GM23338 (cell line): ENCODE results near the gene MYO5B. TPM values are rescaled to one million over a fixed set of nuclear protein-coding genes. Genes with fewer than 3 reads are reported as not detected.

Experiments used
- ATAC-seq: fragments of 200-7000 bp; cut with Tn5 transposase; 3 replicates; pipeline ENCODE4 v1.9.1; 2020
- DNase-seq: peaks from one replicate; pipeline ENCODE4 v3.0.0-alpha.2; 2015; ENCODE audit warnings: low spot score
- H2AFZ ChIP-seq: fragments of 200-600 bp; sonication (generic); 2 replicates; pipeline ENCODE4 v1.8.0; 2016; ENCODE audit warnings: antibody characterized with exemption, mild to moderate bottlenecking, moderate library complexity
- H3F3A ChIP-seq: fragments of 200-600 bp; sonication (generic); replicated peaks from 2 replicates; pipeline ENCODE4 v1.8.0; 2017; ENCODE audit warnings: antibody characterized with exemption, mixed run types, low read depth
- H3K27ac ChIP-seq: fragments of 200-600 bp; sonication (generic); 2 replicates; pipeline ENCODE4 v1.6.1; 2016; ENCODE audit warnings: low read depth
- H3K27me3 ChIP-seq: fragments of 200-600 bp; sonication (generic); 2 replicates; pipeline ENCODE4 v1.8.0; 2016; ENCODE audit warnings: mild to moderate bottlenecking, mixed run types, moderate library complexity; ENCODE audit not compliant: insufficient read depth
- H3K36me3 ChIP-seq: fragments of 200-600 bp; sonication (generic); 2 replicates; pipeline ENCODE4 v1.8.0; 2016; ENCODE audit warnings: mild to moderate bottlenecking; ENCODE audit not compliant: insufficient read depth
- H3K4me1 ChIP-seq: fragments of 200-600 bp; sonication (generic); 2 replicates; pipeline ENCODE4 v1.8.0; 2016; ENCODE audit warnings: mild to moderate bottlenecking, moderate library complexity; ENCODE audit not compliant: insufficient read depth
- H3K4me2 ChIP-seq: fragments of 200-600 bp; sonication (generic); 2 replicates; pipeline ENCODE4 v1.7.1; 2017; ENCODE audit warnings: mixed run types
- H3K4me3 ChIP-seq: fragments of 200-600 bp; sonication (generic); 2 replicates; pipeline ENCODE4 v1.6.1; 2016; ENCODE audit warnings: mixed run types
- H3K79me2 ChIP-seq: fragments of 200-600 bp; sonication (generic); replicated peaks from 2 replicates; pipeline ENCODE4 v1.8.0; 2017; ENCODE audit warnings: mild to moderate bottlenecking; ENCODE audit not compliant: insufficient read depth
- H3K9me2 ChIP-seq: fragments of 200-600 bp; sonication (generic); 2 replicates; pipeline ENCODE4 v1.8.0; 2017; ENCODE audit not compliant: insufficient read depth
- H4K20me1 ChIP-seq: fragments of 200-600 bp; sonication (generic); replicated peaks from 2 replicates; pipeline ENCODE4 v1.8.0; 2017; ENCODE audit warnings: mild to moderate bottlenecking; ENCODE audit not compliant: insufficient read depth
- H3K27ac Mint-ChIP-seq: 2 replicates; pipeline ENCODE4 v1.8.0; 2020; ENCODE audit warnings: inconsistent platforms, mild to moderate bottlenecking, moderate library complexity, mixed read lengths
- H3K27me3 Mint-ChIP-seq: 3 replicates; pipeline ENCODE4 v1.8.0; 2022; ENCODE audit warnings: low read depth, mild to moderate bottlenecking, moderate library complexity, mixed read lengths, inconsistent platforms; ENCODE audit not compliant: insufficient read depth, poor library complexity
- H3K36me3 Mint-ChIP-seq: 3 replicates; pipeline ENCODE4 v1.8.0; 2021; ENCODE audit warnings: low read depth, mild to moderate bottlenecking, inconsistent platforms, moderate library complexity, mixed read lengths
- H3K4me1 Mint-ChIP-seq: 3 replicates; pipeline ENCODE4 v1.8.0; 2020; ENCODE audit warnings: mild to moderate bottlenecking, inconsistent platforms, mixed read lengths
- H3K4me3 Mint-ChIP-seq: 3 replicates; pipeline ENCODE4 v1.8.0; 2021; ENCODE audit warnings: moderate library complexity, mild to moderate bottlenecking, inconsistent platforms, mixed read lengths
- H3K9me3 Mint-ChIP-seq: 3 replicates; pipeline ENCODE4 v1.8.0; 2020; ENCODE audit warnings: moderate library complexity, mild to moderate bottlenecking, inconsistent platforms, mixed read lengths
- CREB1 ChIP-seq: fragments of 250-450 bp; sonication (Bioruptor Pico); IDR thresholded peaks from 2 replicates; pipeline ENCODE4 v1.5.0; 2020; ENCODE audit warnings: low read depth, mild to moderate bottlenecking, moderate library complexity
- EZH2 ChIP-seq: fragments of 200-600 bp; sonication (generic); IDR thresholded peaks from one replicate; pipeline ENCODE4 v1.8.0; 2017; ENCODE audit warnings: antibody characterized with exemption, mild to moderate bottlenecking, low read depth; ENCODE audit not compliant: unreplicated experiment
- EZH2phosphoT487 ChIP-seq: fragments of 200-600 bp; sonication (generic); IDR thresholded peaks from one replicate; pipeline ENCODE4 v1.8.1; 2018; ENCODE audit warnings: antibody characterized with exemption; ENCODE audit not compliant: unreplicated experiment
- JUNB ChIP-seq: IDR thresholded peaks from one replicate; pipeline ENCODE4 v1.6.1; 2016; ENCODE audit warnings: antibody characterized with exemption; ENCODE audit not compliant: unreplicated experiment
- NANOG ChIP-seq: IDR thresholded peaks from 2 replicates; pipeline ENCODE4 v1.6.1; 2016; ENCODE audit warnings: antibody characterized with exemption, borderline replicate concordance
- POLR2AphosphoS5 ChIP-seq: IDR thresholded peaks from 2 replicates; pipeline ENCODE4 v1.6.1; 2016; ENCODE audit warnings: antibody characterized with exemption, low read depth
- STAT1 ChIP-seq: IDR thresholded peaks from one replicate; pipeline ENCODE4 v1.6.1; 2016; ENCODE audit warnings: antibody characterized with exemption; ENCODE audit not compliant: unreplicated experiment
- ZNF114 ChIP-seq: fragments of 250-450 bp; sonication (Bioruptor Pico); IDR thresholded peaks from 2 replicates; pipeline ENCODE4 v1.5.0; 2020; ENCODE audit warnings: mild to moderate bottlenecking, moderate library complexity
- ZNF331 ChIP-seq: fragments of 250-450 bp; sonication (Bioruptor Pico); IDR thresholded peaks from 2 replicates; pipeline ENCODE4 v1.5.0; 2020; ENCODE audit warnings: low read depth, mild to moderate bottlenecking, moderate library complexity
- polyA plus RNA-seq: library from polyadenylated mRNA; unstranded; fragments of >200 nt; fragmentation: Nextera tagmentation; extraction: Ambion mirVana; gene quantifications from 2 replicates; pipeline ENCODE4 v1.2.1, GENCODE V29; 2016
- total RNA-seq: library from RNA; depleted of rRNA; stranded (reverse); fragments of >200 nt; shearing (Covaris generic); gene quantifications from 2 replicates; pipeline ENCODE4 v1.2.3, GENCODE V29; 2014
- TF ChIP-seq, protein P1 (sequence below): IDR thresholded peaks from one replicate; pipeline ENCODE4 v1.6.1; 2018; ENCODE audit warnings: antibody characterized with exemption; ENCODE audit not compliant: unreplicated experiment
- TF ChIP-seq, protein P2 (sequence below): IDR thresholded peaks from 2 replicates; pipeline ENCODE4 v1.6.1; 2016; ENCODE audit warnings: antibody characterized with exemption
- TF ChIP-seq, protein P3 (sequence below), 2 experiments: fragments of 200-600 bp in 1 of 2; sonication (generic) in 1 of 2; conservative IDR thresholded peaks; 2 replicates each; pipeline versions ENCODE4 v1.5.1 to v1.6.1; 2016 to 2017; ENCODE audit warnings: antibody characterized with exemption in 2 of 2, low read depth in 2 of 2, mild to moderate bottlenecking in 2 of 2, moderate library complexity in 1 of 2

Gene MYO5B
- total and polyA plus RNA-seq, 2 experiments from 2014 or later: 3.2 to 19.1 TPM

DNA sequence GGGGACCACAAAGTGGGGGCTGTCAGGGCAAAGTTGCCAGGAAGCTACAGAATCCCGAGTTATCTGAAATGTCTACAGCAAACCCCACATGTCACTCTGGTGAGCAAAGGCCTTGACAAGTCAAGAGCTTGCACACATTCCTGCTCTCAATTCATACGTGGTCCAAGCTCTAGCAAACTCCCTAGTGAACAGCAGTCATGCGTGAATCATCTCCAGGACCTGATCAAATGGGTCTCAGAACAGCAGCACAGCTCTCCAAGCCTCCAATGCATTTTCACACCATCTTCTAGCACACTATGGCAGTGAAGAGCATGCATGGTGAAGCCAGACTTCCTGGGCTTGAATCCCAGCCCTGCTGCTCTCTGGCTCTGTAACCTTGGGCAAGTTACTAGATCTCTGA lies 68.5 kb downstream of the MYO5B start:
- H3K36me3 Mint-ChIP-seq: no peaks in the 10 kb centered on the region
- no peak for TF ChIP-seq JUNB
- no peak for TF ChIP-seq CREB1 (CRISPR knock-in tag)
- TF ChIP-seq STAT1: no peak
- TF ChIP-seq ZNF114 (CRISPR knock-in tag): no peak
- no peak for TF ChIP-seq POLR2AphosphoS5
- no peak for TF ChIP-seq NANOG
- no peak for TF ChIP-seq ZNF331 (CRISPR knock-in tag)
- no peak for TF ChIP-seq EZH2phosphoT487
- Histone ChIP-seq H3F3A (no peaks in the 10 kb centered on the region), H4K20me1 (no peaks in the 10 kb centered on the region), H3K79me2 (no peaks in the 10 kb centered on the region), H2AFZ (no peak overlapping the region), H3K4me2 (no peak overlapping the region), H3K27me3 (no peaks in the 10 kb centered on the region), H3K27ac (no peak overlapping the region), H3K36me3 (no peaks in the 10 kb centered on the region), H3K4me1 (peaks cover 29% of the 10 kb centered on the region), H3K9me2 (no peaks in the 10 kb centered on the region), H3K4me3 (no peak overlapping the region)
- DNase-seq (no peak), ATAC-seq (no peak)
- H3K27ac Mint-ChIP-seq: no peak overlapping the region
- H3K27me3 Mint-ChIP-seq: peaks cover 2% of the 10 kb centered on the region
- H3K9me3 Mint-ChIP-seq: no peaks in the 10 kb centered on the region
- no peak overlapping the region for H3K4me3 Mint-ChIP-seq
- peaks cover 49% of the 10 kb centered on the region for H3K4me1 Mint-ChIP-seq

DNA sequence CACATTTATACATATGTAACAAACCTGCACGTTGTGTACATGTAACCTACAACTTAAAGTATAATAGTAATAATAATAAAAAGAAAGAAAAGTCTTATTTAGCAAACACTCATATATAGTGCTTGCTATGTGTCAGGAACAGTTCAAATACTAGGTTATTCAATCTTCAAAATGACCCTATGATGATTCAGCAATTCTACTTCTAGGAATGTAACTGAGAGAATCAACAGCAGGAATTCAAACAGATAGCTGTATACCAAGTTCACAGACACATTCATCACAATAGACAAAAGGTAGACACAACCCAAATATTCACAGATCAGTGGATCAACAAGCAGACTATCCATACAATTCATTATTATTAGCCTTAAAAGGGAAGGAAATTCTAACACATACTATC lies 69.5 kb downstream of the MYO5B start:
- H3K36me3 ChIP-seq: no peaks in the 10 kb centered on the region
- Mint-ChIP-seq H3K4me3 (no peak overlapping the region), H3K27me3 (peaks cover 2% of the 10 kb centered on the region), H3K27ac (no peak overlapping the region), H3K36me3 (no peaks in the 10 kb centered on the region), H3K4me1 (peaks cover 40% of the 10 kb centered on the region), H3K9me3 (no peaks in the 10 kb centered on the region)
- DNase-seq (no peak), ATAC-seq (no peak)
- no peak overlapping the region for H3K27ac ChIP-seq
- H4K20me1 ChIP-seq: no peaks in the 10 kb centered on the region
- H2AFZ ChIP-seq: no peak overlapping the region
- no peaks in the 10 kb centered on the region for H3K79me2 ChIP-seq
- H3K4me3 ChIP-seq: no peak overlapping the region
- H3K4me2 ChIP-seq: no peak overlapping the region
- H3K9me2 ChIP-seq: no peaks in the 10 kb centered on the region
- TF ChIP-seq, protein P1, sequence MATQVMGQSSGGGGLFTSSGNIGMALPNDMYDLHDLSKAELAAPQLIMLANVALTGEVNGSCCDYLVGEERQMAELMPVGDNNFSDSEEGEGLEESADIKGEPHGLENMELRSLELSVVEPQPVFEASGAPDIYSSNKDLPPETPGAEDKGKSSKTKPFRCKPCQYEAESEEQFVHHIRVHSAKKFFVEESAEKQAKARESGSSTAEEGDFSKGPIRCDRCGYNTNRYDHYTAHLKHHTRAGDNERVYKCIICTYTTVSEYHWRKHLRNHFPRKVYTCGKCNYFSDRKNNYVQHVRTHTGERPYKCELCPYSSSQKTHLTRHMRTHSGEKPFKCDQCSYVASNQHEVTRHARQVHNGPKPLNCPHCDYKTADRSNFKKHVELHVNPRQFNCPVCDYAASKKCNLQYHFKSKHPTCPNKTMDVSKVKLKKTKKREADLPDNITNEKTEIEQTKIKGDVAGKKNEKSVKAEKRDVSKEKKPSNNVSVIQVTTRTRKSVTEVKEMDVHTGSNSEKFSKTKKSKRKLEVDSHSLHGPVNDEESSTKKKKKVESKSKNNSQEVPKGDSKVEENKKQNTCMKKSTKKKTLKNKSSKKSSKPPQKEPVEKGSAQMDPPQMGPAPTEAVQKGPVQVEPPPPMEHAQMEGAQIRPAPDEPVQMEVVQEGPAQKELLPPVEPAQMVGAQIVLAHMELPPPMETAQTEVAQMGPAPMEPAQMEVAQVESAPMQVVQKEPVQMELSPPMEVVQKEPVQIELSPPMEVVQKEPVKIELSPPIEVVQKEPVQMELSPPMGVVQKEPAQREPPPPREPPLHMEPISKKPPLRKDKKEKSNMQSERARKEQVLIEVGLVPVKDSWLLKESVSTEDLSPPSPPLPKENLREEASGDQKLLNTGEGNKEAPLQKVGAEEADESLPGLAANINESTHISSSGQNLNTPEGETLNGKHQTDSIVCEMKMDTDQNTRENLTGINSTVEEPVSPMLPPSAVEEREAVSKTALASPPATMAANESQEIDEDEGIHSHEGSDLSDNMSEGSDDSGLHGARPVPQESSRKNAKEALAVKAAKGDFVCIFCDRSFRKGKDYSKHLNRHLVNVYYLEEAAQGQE: no peak
- TF ChIP-seq JUNB (no peak), EZH2 (no peak), POLR2AphosphoS5 (no peak), ZNF114 (CRISPR knock-in tag) (no peak), CREB1 (CRISPR knock-in tag) (no peak), STAT1 (no peak), NANOG (no peak), EZH2phosphoT487 (no peak)
- TF ChIP-seq, protein P2, sequence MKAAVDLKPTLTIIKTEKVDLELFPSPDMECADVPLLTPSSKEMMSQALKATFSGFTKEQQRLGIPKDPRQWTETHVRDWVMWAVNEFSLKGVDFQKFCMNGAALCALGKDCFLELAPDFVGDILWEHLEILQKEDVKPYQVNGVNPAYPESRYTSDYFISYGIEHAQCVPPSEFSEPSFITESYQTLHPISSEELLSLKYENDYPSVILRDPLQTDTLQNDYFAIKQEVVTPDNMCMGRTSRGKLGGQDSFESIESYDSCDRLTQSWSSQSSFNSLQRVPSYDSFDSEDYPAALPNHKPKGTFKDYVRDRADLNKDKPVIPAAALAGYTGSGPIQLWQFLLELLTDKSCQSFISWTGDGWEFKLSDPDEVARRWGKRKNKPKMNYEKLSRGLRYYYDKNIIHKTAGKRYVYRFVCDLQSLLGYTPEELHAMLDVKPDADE: no peak
- TF ChIP-seq, protein P3, sequence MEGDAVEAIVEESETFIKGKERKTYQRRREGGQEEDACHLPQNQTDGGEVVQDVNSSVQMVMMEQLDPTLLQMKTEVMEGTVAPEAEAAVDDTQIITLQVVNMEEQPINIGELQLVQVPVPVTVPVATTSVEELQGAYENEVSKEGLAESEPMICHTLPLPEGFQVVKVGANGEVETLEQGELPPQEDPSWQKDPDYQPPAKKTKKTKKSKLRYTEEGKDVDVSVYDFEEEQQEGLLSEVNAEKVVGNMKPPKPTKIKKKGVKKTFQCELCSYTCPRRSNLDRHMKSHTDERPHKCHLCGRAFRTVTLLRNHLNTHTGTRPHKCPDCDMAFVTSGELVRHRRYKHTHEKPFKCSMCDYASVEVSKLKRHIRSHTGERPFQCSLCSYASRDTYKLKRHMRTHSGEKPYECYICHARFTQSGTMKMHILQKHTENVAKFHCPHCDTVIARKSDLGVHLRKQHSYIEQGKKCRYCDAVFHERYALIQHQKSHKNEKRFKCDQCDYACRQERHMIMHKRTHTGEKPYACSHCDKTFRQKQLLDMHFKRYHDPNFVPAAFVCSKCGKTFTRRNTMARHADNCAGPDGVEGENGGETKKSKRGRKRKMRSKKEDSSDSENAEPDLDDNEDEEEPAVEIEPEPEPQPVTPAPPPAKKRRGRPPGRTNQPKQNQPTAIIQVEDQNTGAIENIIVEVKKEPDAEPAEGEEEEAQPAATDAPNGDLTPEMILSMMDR (conservative IDR thresholded peaks at IDR 0.05; ENCODE audit: low read depth in 2 of 2): no peak
- no peaks in the 10 kb centered on the region for H3K27me3 ChIP-seq
- peaks cover 23% of the 10 kb centered on the region for H3K4me1 ChIP-seq
- no peaks in the 10 kb centered on the region for H3F3A ChIP-seq
